Fibroblast of mammary gland (primary cell): Measurements from ENCODE around the gene EPB42.
"Not testable (repeated sequence)": the region's sequence is repeated elsewhere in the genome, so short reads cannot be mapped to it uniquely, and the experiment has no call there.

Experiments used
- DNase-seq: peaks from one replicate; pipeline ENCODE4 v3.0.0-alpha.2; 2010; ENCODE audit warnings: low read depth
- H3K4me3 ChIP-seq: 2 replicates; pipeline ENCODE4 v1.5.1; 2011; ENCODE audit warnings: low read depth, mild to moderate bottlenecking, low read length, moderate library complexity; ENCODE audit not compliant: control insufficient read depth
- CTCF ChIP-seq: conservative IDR thresholded peaks from 2 replicates; pipeline ENCODE4 v1.5.1; 2011; ENCODE audit warnings: low read depth, low read length, inconsistent platforms; ENCODE audit not compliant: control insufficient read depth, insufficient read depth

Gene EPB42

GRCh38 chr15:43168192-43169107 lies 52.4 kb downstream of the EPB42 start:
- no peak for TF ChIP-seq CTCF
- no peak overlapping the region for H3K4me3 ChIP-seq
- peak; percentile 66 for DNase-seq

- H3K4me3 ChIP-seq, DNase-seq: not testable (repeated sequence)
These were observed 53.6 kb downstream of the EPB42 start for GRCh38 chr15:43167261-43167660.

- DNase-seq = no peak
- TF ChIP-seq CTCF = no peak
- H3K4me3 ChIP-seq = no peak overlapping the region
These were observed 55.0 kb downstream of the EPB42 start for GRCh38 chr15:43165801-43166325.

DNA sequence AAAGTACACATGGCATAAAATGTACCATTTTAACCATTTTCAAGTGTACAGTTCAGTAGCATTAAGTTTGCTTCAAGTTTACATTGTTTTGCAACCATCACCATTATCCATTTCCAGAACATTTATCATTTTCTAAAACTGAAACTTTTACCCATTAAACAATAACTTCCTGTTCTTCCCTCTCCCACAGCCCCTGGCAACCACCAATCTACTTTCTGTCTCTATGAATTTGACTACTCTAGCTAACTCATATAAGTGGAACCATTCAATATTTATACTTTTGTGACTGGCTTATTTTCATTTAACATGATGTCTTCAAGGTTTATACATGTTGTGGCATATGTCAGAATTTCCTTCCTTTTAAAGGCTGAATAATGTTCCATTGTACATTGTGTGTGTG lies 67.5 kb downstream of the EPB42 start:
- DNase-seq = no peak
- H3K4me3 ChIP-seq = no peak overlapping the region
- no peak for TF ChIP-seq CTCF

- no peak for TF ChIP-seq CTCF
These were observed 69.1 kb downstream of the EPB42 start for GRCh38 chr15:43151688-43152087.

GRCh38 chr15:43150191-43150929 lies 70.5 kb downstream of the EPB42 start:
- no peak for TF ChIP-seq CTCF
- DNase-seq = peak; percentile 99

More at GRCh38 chr15:43151688-43152087, 69.1 kb downstream of the EPB42 start:
- DNase-seq = no peak
- no peak overlapping the region for H3K4me3 ChIP-seq

More at GRCh38 chr15:43150191-43150929, 70.5 kb downstream of the EPB42 start:
- no peak overlapping the region for H3K4me3 ChIP-seq
